Posterior cingulate gyrus (tissue), 11 donors: ENCODE measurements around the gene LY6G5C.

Experiments used
- DNase-seq, 10 donors: peaks; one replicate each; pipeline versions ENCODE4 v3.0.0 to v3.0.0-alpha.2; 2020 to 2021; ENCODE audit warnings: mixed read lengths in 3 of 10
- intact Hi-C: fragments of 100-400 bp; cut with DNase I; formaldehyde crosslinking; loops from one replicate; pipeline ENCODE4 v1.15.1; 2023

The LY6G5C gene

GRCh38 chr6:31693535-31693934, 12.7 kb upstream of the LY6G5C start:
- intact Hi-C loops: no loop called here

DNA sequence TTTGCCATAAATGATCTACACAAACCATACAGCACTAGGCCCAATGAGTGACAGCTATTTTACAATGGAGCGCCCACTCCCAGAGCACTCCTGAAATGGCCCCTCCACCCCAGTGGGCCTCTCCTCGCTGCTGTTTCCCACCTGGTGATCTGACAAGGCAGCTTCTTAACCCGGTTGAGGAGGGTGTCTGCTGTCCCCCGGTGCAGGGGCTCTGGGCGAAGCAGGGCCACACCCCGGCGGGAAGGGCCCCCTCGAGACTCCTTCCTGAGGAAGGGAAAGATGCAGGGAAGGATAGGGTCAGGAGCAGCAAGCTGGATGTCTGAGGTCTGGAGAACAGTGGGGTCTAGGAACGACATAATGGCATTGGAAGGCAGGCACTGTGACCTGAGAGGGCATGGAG, 12.0 kb upstream of the LY6G5C start:
- intact Hi-C loops: no loop called here
- peak in 2 of 10 donors; percentile 23 to 73 for DNase-seq

More at GRCh38 chr6:31693535-31693934, 12.7 kb upstream of the LY6G5C start:
- peak in 2 of 10 donors; percentile 19 to 43 for DNase-seq

DNA sequence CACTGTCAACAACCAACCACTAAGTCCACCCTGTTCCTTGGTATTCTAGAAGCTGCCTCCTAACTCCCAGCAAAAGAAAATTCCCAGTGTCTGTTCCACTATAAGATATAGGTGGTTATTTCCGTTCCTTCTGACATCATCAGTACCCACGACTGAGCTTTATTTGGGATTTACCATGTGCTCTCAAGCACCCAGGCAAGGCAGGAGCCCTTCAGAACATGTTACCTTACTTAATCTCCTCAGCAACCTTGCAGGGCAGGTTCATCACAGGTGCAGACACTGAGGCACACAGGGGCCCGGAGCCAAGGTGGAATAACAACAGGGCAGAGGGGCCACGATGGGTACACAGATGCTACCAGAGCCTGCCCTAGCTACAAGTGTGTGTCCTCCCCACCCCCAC, 11.5 kb upstream of the LY6G5C start:
- intact Hi-C loops: no loop called here
- peak in 1 of 10 donors; percentile 12 for DNase-seq

GRCh38 chr6:31691564-31692108, 10.8 kb upstream of the LY6G5C start:
- intact Hi-C loops: no loop called here
- peak in 2 of 10 donors; percentile 34 to 35 for DNase-seq

GRCh38 chr6:31691078-31691463, 10.2 kb upstream of the LY6G5C start:
- DNase-seq: peak in 2 of 10 donors; percentile 6 to 22
- intact Hi-C loops: no loop called here

DNA sequence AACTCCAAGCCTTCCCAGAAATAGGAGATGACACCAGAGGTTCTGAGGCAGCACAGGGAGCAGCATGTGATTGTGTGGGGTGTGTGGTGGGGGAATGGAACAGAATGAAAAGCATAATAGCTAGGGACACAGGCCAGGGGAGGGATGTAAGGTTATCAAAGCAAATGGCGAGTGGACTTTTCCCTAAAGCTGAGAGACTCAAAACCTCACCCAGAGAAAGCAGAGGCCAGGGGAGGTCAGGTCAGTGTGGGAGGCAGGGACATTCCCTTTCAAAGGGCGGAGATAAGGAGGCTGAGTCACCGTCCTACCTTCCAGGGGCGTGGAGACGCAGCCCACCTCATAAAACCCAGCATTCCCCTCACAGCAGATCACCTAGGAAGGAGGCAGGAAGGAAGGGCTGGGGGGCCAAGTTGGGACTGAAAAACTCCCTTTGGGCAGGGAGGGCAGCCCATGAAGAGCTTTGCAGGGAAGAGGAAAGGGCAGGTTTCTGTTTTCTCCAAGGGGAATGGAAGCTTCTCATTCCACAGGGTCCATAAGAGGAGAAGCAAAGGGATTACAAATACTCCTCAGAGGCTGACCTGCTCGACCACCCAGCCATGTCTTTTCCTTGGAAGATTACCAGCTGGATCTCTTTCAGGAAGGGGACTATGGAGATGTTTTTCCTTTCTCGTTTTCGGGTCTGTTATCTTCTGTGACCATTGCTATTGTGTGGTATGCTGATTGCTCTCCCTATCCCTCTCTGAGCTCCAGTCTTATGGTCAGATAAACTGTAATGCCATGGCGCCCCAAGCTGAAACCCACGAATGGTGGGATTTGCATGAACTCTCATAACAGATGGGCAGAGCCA, 9.6 kb upstream of the LY6G5C start:
- intact Hi-C loops: no loop called here
- no peak for DNase-seq

GRCh38 chr6:31689249-31690110, 8.6 kb upstream of the LY6G5C start:
- intact Hi-C loops: no loop called here
- DNase-seq: peak in 1 of 10 donors; percentile 43

DNA sequence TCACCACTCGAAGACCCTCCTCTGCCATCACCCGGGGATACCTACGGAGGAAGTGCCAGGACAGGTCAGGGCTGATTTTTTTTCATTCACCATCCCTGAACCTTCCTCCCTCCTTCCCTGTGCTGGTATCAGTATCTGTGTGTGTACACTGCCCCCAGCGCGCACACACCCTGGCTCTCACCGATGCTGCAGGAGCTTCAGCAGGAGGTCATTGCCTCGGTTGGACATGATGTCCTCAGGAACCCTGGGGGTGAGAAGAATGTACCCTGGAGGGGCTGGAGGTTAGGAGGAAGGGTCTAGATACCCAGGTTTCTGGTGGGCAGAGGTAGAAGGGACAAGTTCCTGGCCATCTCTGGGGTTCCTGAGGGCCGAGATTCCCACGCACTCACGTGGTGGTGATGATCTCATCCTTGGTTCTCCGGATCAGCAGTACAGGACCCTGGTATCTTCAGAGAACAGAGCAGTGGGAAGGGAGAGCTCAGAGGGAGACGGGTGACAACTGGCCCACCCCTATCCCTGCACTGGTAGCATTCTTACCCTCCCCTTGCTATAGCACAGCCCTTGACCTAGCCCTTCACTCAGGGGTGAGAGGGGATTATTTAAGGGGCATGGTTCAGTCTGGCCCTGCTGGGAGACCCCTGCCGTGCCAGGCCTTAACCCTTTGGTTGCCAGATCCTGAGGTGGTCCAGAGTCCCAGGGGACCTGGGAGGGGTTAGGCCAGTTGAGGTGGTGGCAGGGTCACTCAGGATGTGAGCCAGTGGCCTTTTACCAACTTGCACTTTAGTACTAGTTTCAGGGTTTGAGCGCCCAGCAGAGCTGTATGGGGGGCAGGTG, 7.2 kb upstream of the LY6G5C start:
- intact Hi-C loops: no loop called here
- peak in 1 of 10 donors; percentile 63 for DNase-seq

- peak in 1 of 10 donors; percentile 57 for DNase-seq
- intact Hi-C loops: no loop called here
These were observed 6.5 kb upstream of the LY6G5C start for GRCh38 chr6:31687321-31687720.

DNA sequence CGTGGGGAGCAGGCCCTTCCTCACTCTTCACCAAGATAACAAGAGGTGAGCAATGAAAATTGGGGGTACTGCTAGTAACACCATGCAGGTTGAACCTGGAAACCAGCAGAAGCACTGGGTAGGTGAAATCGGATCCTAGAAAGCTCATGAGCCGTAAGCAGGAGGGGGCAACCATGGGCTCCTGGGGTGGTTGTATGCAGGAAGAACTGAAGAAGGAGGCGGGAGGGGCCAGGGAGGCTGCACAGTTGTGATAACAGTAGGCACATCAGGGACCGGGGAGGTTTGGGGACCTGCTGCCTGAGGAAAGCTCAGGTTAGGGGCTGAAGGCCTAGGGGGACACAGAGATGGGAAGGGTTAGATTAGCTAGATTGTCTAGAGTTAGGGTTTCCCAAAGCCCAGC, 5.6 kb upstream of the LY6G5C start:
- DNase-seq: peak in 1 of 10 donors; percentile 35
- intact Hi-C loops: no loop called here

GRCh38 chr6:31683591-31683990, 2.7 kb upstream of the LY6G5C start:
- no peak for DNase-seq
- intact Hi-C loops: loop anchor here (5.0 kb wide), 1 partner anchor 269 kb away; no protein-coding TSS in a partner anchor

DNA sequence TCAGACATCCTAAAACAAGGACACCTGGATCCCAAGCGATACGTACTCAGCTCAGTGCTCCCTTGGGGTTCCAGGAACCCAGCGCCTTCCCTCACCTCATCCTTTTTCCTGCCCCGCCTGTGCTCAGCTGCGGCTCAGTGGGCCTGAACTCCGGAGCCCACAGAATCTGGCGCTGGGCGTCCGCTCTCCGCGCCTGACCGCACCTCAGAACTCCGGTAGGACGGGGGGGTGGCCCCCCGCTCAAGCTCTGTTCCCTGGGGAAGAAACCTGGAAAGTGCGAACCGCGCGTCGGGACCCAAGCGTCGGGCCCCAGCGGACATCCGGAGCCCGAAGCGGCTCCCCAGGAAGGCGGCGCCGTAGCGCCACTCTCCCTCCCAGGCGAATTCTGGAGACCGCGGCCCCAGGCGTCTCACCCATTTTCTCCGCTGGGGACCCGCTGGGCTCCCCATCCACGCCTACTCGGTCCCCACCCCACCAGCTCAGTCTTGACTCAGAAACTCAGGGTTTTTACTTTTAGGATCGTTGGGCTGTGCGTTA, 336 bp upstream of the LY6G5C start:
- peak in 8 of 10 donors; percentile 22 to 92 (median 52) for DNase-seq
- intact Hi-C loops: loop anchor here (2.0 to 5.0 kb wide), 2 partner anchors 154 to 271 kb away; no protein-coding TSS in a partner anchor

DNA sequence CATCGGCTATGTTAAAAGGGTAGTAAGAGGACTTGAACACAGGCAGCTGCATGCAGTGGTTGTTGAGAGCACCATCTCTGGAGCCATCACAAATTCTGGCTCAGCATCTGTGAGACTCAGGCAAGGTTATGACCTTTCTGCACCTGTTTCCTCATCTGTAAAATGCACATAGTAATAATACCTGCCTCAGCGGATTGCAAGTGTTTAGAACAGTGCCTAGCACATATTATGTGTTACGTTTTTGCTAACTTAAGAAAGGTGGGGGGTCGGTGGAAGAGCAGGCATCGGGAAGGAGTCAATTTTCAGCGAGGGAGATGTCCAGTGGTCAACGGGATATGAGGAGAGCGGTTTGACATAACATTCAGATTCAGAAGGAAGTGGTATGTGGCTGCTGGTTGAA, 2.9 kb downstream of the LY6G5C start:
- intact Hi-C loops: no loop called here

GRCh38 chr6:31676904-31677303, 4.0 kb downstream of the LY6G5C start:
- intact Hi-C loops: no loop called here
- peak in 1 of 10 donors; percentile 1 for DNase-seq

More for the DNA sequence above, 2.9 kb downstream of the LY6G5C start:
- DNase-seq: no peak

- intact Hi-C loops: no loop called here
- DNase-seq: peak in 1 of 10 donors; percentile 21
These were observed 4.5 kb downstream of the LY6G5C start for GRCh38 chr6:31676322-31676903.

DNA sequence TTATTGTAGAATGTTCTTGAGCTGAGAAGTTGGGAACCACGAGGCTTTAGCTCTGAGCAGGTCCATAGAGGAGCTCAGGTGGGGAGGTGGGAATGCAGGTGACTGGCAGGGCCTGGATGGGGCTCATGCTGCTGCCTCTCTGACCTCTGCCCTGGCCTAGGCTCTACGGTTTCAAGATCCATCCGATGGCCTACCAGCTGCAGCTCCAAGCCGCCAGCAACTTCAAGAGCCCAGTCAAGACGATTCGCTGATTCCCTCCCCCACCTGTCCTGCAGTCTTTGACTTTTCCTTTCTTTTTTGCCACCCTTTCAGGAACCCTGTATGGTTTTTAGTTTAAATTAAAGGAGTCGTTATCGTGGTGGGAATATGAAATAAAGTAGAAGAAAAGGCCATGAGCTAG, 11.2 kb downstream of the LY6G5C start, which contains the start of gene LY6G5B:
Gene LY6G5B, plus strand, starts transcription at position 301 of the 400 bp plus-strand sequence. CDS start 975 bp downstream, outside the sequence.
- intact Hi-C loops: no loop called here
- DNase-seq: peak in 1 of 10 donors; percentile 31

DNA sequence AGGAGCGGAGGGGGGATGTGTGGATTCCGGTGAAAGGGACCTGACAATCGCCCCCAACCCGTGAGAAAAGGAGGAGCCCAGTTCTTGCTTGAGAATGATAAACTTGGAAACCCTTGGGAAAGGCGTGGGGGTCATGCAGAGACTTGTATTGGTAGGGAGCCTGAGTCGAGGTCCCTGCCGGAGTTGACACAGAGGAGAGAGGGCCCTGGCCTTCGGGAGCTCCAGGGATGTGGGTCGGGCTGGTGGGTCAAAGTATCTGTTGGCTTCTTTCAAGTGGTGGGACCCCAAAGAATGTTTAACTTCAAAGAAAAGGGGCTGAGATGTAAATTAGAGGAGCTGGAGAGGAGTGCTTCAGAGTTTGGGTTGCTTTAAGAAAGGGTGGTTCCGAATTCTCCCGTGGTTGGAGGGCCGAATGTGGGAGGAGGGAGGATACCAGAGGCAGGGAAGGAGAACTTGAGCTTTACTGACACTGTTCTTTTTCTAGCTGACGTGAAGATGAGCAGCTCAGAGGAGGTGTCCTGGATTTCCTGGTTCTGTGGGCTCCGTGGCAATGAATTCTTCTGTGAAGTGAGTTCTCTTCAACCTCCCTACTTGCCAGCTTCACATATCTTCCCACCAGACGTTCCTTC, 14.4 kb downstream of the LY6G5C start:
- no peak for DNase-seq
- intact Hi-C loops: no loop called here

DNA sequence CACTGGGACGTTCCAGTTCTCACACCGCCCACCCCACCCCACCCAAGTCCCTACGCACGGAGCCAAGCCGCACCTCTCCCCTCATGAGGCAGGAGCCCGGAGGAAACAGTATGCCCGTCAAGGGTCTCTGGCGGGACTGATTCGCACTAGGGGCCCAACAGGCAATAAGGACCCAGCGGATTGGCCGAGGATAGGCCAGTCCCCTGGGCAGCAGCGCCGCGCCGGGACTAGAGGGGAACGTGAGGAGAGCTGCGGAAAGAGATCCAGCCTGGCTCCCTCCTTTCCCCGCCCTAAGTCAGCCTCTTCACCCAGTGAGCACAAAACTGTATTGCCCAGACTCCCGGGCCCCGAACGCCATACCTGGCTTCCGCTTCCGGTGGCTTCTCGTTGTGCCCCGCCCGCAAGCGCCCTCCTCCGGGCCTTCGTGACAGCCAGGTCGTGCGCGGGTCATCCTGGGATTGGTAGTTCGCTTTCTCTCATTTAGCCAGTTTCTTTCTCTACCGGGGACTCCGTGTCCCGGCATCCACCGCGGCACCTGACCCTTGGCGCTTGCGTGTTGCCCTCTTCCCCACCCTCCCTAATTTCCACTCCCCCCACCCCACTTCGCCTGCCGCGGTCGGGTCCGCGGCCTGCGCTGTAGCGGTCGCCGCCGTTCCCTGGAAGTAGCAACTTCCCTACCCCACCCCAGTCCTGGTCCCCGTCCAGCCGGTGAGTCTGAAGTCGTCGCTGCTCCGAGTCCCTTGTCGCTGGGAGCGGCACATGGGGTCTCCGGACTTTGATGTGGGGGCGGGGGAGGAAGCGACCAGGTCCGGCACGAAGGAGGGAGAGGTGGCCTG, 15.1 kb downstream of the LY6G5C start, which contains the start of gene CSNK2B:
Gene CSNK2B, plus strand, starts transcription at position 580 of the 836 bp plus-strand sequence. CDS start 752 bp downstream, outside the sequence.
- intact Hi-C loops: no loop called here
- peak; percentile 99 to 100 (median 100) for DNase-seq
